K562 (cell line): Measurements from ENCODE around the gene ARMC8.

Experiments
- CHD7 ChIP-seq: fragments of 200-600 bp; sonication (generic); IDR thresholded peaks from one replicate; pipeline ENCODE4 v1.6.1; 2012; ENCODE audit warnings: mild to moderate bottlenecking, low read depth, low read length, inconsistent platforms
- EZH2 ChIP-seq: IDR thresholded peaks from 2 replicates; pipeline ENCODE4 v1.6.1; 2012; ENCODE audit warnings: low read depth, mild to moderate bottlenecking, inconsistent platforms, low read length, borderline replicate concordance
- KLF6 ChIP-seq: fragments of 250-450 bp; sonication (Bioruptor Pico); IDR thresholded peaks from 2 replicates; pipeline ENCODE4 v1.4.0; 2020; ENCODE audit warnings: mild to moderate bottlenecking, moderate library complexity, borderline replicate concordance
- NFATC3 ChIP-seq: fragments of 450-650 bp; IDR thresholded peaks from 2 replicates; pipeline ENCODE4 v1.6.1; 2017; ENCODE audit warnings: mild to moderate bottlenecking
- PHF8 ChIP-seq: fragments of 200-600 bp; sonication (generic); IDR thresholded peaks from 2 replicates; pipeline ENCODE4 v1.6.1; 2012; ENCODE audit warnings: mixed run types, mild to moderate bottlenecking, inconsistent platforms, low read length, moderate library complexity, borderline replicate concordance
- POLR2A ChIP-seq: fragments of 450-650 bp; conservative IDR thresholded peaks from 2 replicates; pipeline ENCODE4 v1.6.1; 2016
- SMAD4 ChIP-seq: fragments of 250-450 bp; sonication (Bioruptor Pico); conservative IDR thresholded peaks from 2 replicates; pipeline ENCODE4 v1.8.0; 2021; ENCODE audit warnings: inconsistent platforms, mild to moderate bottlenecking, moderate library complexity
- ZNF583 ChIP-seq: fragments of 250-450 bp; sonication (Bioruptor Pico); IDR thresholded peaks from 2 replicates; pipeline ENCODE4 v1.4.0; 2020
- TF ChIP-seq, protein P1 (sequence below), 3 experiments: IDR thresholded peaks in 2 of 3; conservative IDR thresholded peaks in 1 of 3; 2 replicates each; pipeline ENCODE4 v1.5.1; 2011 to 2012; ENCODE audit warnings: low read length in 3 of 3, mild to moderate bottlenecking in 3 of 3, control low read depth in 2 of 3, improper control_type of control experiment in 1 of 3, inconsistent platforms in 1 of 3, low read depth in 1 of 3, mixed read lengths in 1 of 3, moderate library complexity in 1 of 3; ENCODE audit not compliant: insufficient read depth in 2 of 3
- TF ChIP-seq, protein P2 (sequence below): fragments of 150-350 bp; IDR thresholded peaks from 2 replicates; pipeline ENCODE4 v1.6.1; 2014; ENCODE audit warnings: low read depth, mild to moderate bottlenecking, low read length, borderline replicate concordance

DNA sequence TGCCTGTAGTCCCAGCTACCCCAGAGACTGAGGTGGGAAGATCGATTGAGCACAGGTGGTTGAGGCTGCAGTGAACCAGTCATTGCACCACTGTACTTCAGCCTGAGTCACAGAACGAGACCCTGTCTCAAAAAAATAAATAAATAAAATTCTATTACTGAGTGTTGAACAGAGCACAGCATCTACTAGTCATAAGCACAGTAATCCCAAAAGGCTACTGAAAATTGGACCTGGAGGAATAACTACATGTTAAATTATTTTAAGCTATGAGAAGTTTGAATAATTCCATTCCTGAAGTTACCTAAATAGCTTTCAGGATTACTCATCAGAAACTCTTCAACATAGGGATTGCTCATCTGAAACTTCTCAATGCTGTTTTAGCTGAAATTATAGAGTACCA, 43.4 kb downstream of the ARMC8 start:
- TF ChIP-seq, protein P1, sequence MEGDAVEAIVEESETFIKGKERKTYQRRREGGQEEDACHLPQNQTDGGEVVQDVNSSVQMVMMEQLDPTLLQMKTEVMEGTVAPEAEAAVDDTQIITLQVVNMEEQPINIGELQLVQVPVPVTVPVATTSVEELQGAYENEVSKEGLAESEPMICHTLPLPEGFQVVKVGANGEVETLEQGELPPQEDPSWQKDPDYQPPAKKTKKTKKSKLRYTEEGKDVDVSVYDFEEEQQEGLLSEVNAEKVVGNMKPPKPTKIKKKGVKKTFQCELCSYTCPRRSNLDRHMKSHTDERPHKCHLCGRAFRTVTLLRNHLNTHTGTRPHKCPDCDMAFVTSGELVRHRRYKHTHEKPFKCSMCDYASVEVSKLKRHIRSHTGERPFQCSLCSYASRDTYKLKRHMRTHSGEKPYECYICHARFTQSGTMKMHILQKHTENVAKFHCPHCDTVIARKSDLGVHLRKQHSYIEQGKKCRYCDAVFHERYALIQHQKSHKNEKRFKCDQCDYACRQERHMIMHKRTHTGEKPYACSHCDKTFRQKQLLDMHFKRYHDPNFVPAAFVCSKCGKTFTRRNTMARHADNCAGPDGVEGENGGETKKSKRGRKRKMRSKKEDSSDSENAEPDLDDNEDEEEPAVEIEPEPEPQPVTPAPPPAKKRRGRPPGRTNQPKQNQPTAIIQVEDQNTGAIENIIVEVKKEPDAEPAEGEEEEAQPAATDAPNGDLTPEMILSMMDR (IDR thresholded peaks at IDR 0.05 in 2 of 3, conservative IDR thresholded peaks at IDR 0.05 in 1 of 3; ENCODE audit: insufficient read depth in 2 of 3, low read depth in 1 of 3, low read length in 3 of 3): no peak
- TF ChIP-seq CHD7 (no peak), SMAD4 (CRISPR knock-in tag) (no peak), NFATC3 (no peak), KLF6 (CRISPR knock-in tag) (no peak), POLR2A (no peak), PHF8 (no peak), ZNF583 (no peak), EZH2 (no peak)
- TF ChIP-seq, protein P2, sequence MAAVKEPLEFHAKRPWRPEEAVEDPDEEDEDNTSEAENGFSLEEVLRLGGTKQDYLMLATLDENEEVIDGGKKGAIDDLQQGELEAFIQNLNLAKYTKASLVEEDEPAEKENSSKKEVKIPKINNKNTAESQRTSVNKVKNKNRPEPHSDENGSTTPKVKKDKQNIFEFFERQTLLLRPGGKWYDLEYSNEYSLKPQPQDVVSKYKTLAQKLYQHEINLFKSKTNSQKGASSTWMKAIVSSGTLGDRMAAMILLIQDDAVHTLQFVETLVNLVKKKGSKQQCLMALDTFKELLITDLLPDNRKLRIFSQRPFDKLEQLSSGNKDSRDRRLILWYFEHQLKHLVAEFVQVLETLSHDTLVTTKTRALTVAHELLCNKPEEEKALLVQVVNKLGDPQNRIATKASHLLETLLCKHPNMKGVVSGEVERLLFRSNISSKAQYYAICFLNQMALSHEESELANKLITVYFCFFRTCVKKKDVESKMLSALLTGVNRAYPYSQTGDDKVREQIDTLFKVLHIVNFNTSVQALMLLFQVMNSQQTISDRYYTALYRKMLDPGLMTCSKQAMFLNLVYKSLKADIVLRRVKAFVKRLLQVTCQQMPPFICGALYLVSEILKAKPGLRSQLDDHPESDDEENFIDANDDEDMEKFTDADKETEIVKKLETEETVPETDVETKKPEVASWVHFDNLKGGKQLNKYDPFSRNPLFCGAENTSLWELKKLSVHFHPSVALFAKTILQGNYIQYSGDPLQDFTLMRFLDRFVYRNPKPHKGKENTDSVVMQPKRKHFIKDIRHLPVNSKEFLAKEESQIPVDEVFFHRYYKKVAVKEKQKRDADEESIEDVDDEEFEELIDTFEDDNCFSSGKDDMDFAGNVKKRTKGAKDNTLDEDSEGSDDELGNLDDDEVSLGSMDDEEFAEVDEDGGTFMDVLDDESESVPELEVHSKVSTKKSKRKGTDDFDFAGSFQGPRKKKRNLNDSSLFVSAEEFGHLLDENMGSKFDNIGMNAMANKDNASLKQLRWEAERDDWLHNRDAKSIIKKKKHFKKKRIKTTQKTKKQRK: no peak
